HS-27A (cell line): ENCODE data around the gene CYB5R4.

Experiments
- DNase-seq: peaks from one replicate; pipeline ENCODE4 v3.0.0-alpha.2; 2012; ENCODE audit warnings: low read depth, missing footprints

The CYB5R4 gene

GRCh38 chr6:83859410-83860358, at the start of gene CYB5R4:
Gene CYB5R4, plus strand, starts transcription at chr6:83859689. Its CDS starts 94 bp downstream, at chr6:83859783.
- DNase-seq = peak; percentile 70

GRCh38 chr6:83812595-83812994, 46.9 kb upstream of the CYB5R4 start:
- no peak for DNase-seq

GRCh38 chr6:83815631-83816272, 43.7 kb upstream of the CYB5R4 start:
- DNase-seq = peak; percentile 17

- DNase-seq = no peak
Measured at GRCh38 chr6:83822629-83823169, 36.8 kb upstream of the CYB5R4 start.

GRCh38 chr6:83824388-83824801, 35.1 kb upstream of the CYB5R4 start:
- DNase-seq = no peak

- DNase-seq = no peak
Measured at GRCh38 chr6:83824831-83825230, 34.7 kb upstream of the CYB5R4 start.

- no peak for DNase-seq
Measured at GRCh38 chr6:83827050-83827449, 32.4 kb upstream of the CYB5R4 start.

GRCh38 chr6:83838727-83839126, 20.8 kb upstream of the CYB5R4 start:
- no peak for DNase-seq

- DNase-seq = no peak
Measured at GRCh38 chr6:83844170-83844569, 15.3 kb upstream of the CYB5R4 start.

- no peak for DNase-seq
Measured at GRCh38 chr6:83846291-83846690, 13.2 kb upstream of the CYB5R4 start.

- no peak for DNase-seq
Measured at GRCh38 chr6:83847179-83847578, 12.3 kb upstream of the CYB5R4 start.

- DNase-seq = no peak
Measured at GRCh38 chr6:83849127-83849526, 10.4 kb upstream of the CYB5R4 start.

- no peak for DNase-seq
Measured at GRCh38 chr6:83849610-83850009, 9.9 kb upstream of the CYB5R4 start.

GRCh38 chr6:83852528-83853177, 6.8 kb upstream of the CYB5R4 start:
- no peak for DNase-seq

- no peak for DNase-seq
Measured at GRCh38 chr6:83853178-83854000, 6.1 kb upstream of the CYB5R4 start, which contains the start of gene RIPPLY2. Gene RIPPLY2, plus strand, starts transcription at chr6:83853360. Its CDS starts 57 bp downstream, at chr6:83853417.

- no peak for DNase-seq
Measured at GRCh38 chr6:83854001-83854501, 5.4 kb upstream of the CYB5R4 start.

- no peak for DNase-seq
Measured at GRCh38 chr6:83854766-83855165, 4.7 kb upstream of the CYB5R4 start.

GRCh38 chr6:83860359-83860755, 868 bp downstream of the CYB5R4 start:
- DNase-seq = no peak

GRCh38 chr6:83860782-83861495, 1.4 kb downstream of the CYB5R4 start:
- no peak for DNase-seq

GRCh38 chr6:83862776-83863471, 3.4 kb downstream of the CYB5R4 start:
- DNase-seq = no peak
